Measurements from ENCODE around the gene MED9. TPM values are rescaled to one million over a fixed set of nuclear protein-coding genes. Genes with fewer than 3 reads are reported as not detected.

MED9 gene
- total and polyA plus RNA-seq, 9 of the 15 experiments (the other 6 are each of a cell fraction or from before 2014, with no cell fraction given) = 2.2 to 15.8 (median 12.7) TPM

- in situ Hi-C loops (cut with MboI) = no loop called here
- no peak for FAIRE-seq
- H4K20me1 ChIP-seq (replicated peaks; ENCODE audit: control insufficient read depth, insufficient read depth, low read length) = no peaks in the 10 kb centered on the region
- no peak overlapping the region for H3K9ac ChIP-seq (ENCODE audit: insufficient read depth in 1 of 2, low read depth in 2 of 2, low read length in 2 of 2)
- no peaks in the 10 kb centered on the region for H3K79me2 ChIP-seq (ENCODE audit: control insufficient read depth, insufficient read depth, low read length)
- ATAC-seq = no peak
- 69% methylated on average over 5 of the region's 5 CpGs for WGBS (ENCODE audit: insufficient coverage, low coverage, missing lambda C conversion rate)
- no peak for DNase-seq (ENCODE audit: extremely low read depth in 1 of 4, low spot score in 3 of 4)
- no peak overlapping the region for H3K4me3 ChIP-seq
- TF ChIP-seq CBFA2T2 (conservative IDR thresholded peaks at IDR 0.05) (no peak), RFX7 (CRISPR knock-in tag; IDR thresholded peaks at IDR 0.05) (no peak), PKNOX1 (IDR thresholded peaks at IDR 0.05) (no peak), COPS2 (conservative IDR thresholded peaks at IDR 0.05) (no peak), MXD1 (CRISPR knock-in tag; IDR thresholded peaks at IDR 0.05; ENCODE audit: borderline replicate concordance, poor library complexity, severe bottlenecking) (no peak), DIDO1 (tag; IDR thresholded peaks at IDR 0.05; ENCODE audit: low read depth) (no peak), ZNF174 (CRISPR knock-in tag; IDR thresholded peaks at IDR 0.05) (no peak), ZNF239 (CRISPR knock-in tag; IDR thresholded peaks at IDR 0.05) (no peak), FOXM1 (IDR thresholded peaks at IDR 0.05; ENCODE audit: low read depth) (no peak), FOXM1 (CRISPR knock-in tag; IDR thresholded peaks at IDR 0.05; ENCODE audit: low read depth) (no peak), HDAC1 (IDR thresholded peaks at IDR 0.05) (no peak), SP2 (IDR thresholded peaks at IDR 0.05; ENCODE audit: extremely low read depth, low read depth, low read length, poor library complexity, severe bottlenecking) (no peak), FOXP1 (CRISPR knock-in tag; IDR thresholded peaks at IDR 0.05) (no peak), ZNF165 (CRISPR knock-in tag; IDR thresholded peaks at IDR 0.05; ENCODE audit: borderline replicate concordance) (no peak), CREBBP (IDR thresholded peaks at IDR 0.05; ENCODE audit: low read depth, low read length) (no peak), HDGF (IDR thresholded peaks at IDR 0.05) (no peak), RBM14 (IDR thresholded peaks at IDR 0.05; ENCODE audit: borderline replicate concordance, insufficient read depth, low read depth, low read length) (no peak), ZBTB34 (CRISPR knock-in tag; IDR thresholded peaks at IDR 0.05) (no peak)
- H3K4me1 ChIP-seq (replicated peaks in 1 of 2; ENCODE audit: control insufficient read depth in 2 of 2, insufficient read depth in 2 of 2, low read length in 2 of 2) = peaks cover 14 to 47% of the 10 kb centered on the region in 2 experiments; a peak in 4 of 5 replicates
- ChIA-PET CTCF (ENCODE audit: low intra/inter-chr PET ratio) (no interaction called here), POLR2A (no interaction called here)
- H3K9me1 ChIP-seq (ENCODE audit: control insufficient read depth, insufficient read depth, low read length) = peaks cover 7% of the 10 kb centered on the region
- no peaks in the 10 kb centered on the region for H3K27me3 ChIP-seq (ENCODE audit: control insufficient read depth in 2 of 2, insufficient read depth in 2 of 2, low read length in 2 of 2)
- H2AFZ ChIP-seq (ENCODE audit: low read depth, low read length) = no peak overlapping the region
- H3K4me2 ChIP-seq (ENCODE audit: insufficient read depth, low read length) = no peak overlapping the region
- no peaks in the 10 kb centered on the region for H3K36me3 ChIP-seq (ENCODE audit: control insufficient read depth, insufficient read depth, low read length)
- intact Hi-C loops (cut with micrococcal nuclease) = no loop called here
- H3K27ac ChIP-seq (ENCODE audit: extremely low read depth, low read depth, low read length) = no peak overlapping the region
- H3K9me3 ChIP-seq (replicated peaks; ENCODE audit: control insufficient read depth, insufficient read depth, low read depth, low read length) = no peaks in the 10 kb centered on the region
- BruUV-seq (replicated peaks) = no TSS peak
Measured at GRCh38 chr17:17512866-17513265, 36.1 kb downstream of the MED9 start.

Data from K562 (cell line).